GM12878 (cell line): ENCODE results near the gene USP9X.

Experiments
- BCLAF1 ChIP-seq: fragments of 450-650 bp; IDR thresholded peaks from 2 replicates; pipeline ENCODE4 v1.6.1; 2017; ENCODE audit warnings: antibody characterized with exemption, mild to moderate bottlenecking, moderate library complexity
- BRCA1 ChIP-seq: IDR thresholded peaks from 2 replicates; pipeline ENCODE4 v1.6.1; 2011; ENCODE audit warnings: low read depth, low read length, improper control_type of control experiment
- CTCF ChIP-seq, 3 experiments: IDR thresholded peaks in 2 of 3; conservative IDR thresholded peaks in 1 of 3; 2 replicates each; pipeline ENCODE4 v1.5.1; 2011; ENCODE audit warnings: low read depth in 3 of 3, low read length in 3 of 3, mild to moderate bottlenecking in 3 of 3, control low read depth in 2 of 3, moderate library complexity in 2 of 3, inconsistent platforms in 1 of 3, mixed read lengths in 1 of 3; ENCODE audit not compliant: control insufficient read depth in 2 of 3, insufficient read depth in 1 of 3; ENCODE audit errors: extremely low read depth in 1 of 3
- CUX1 ChIP-seq: IDR thresholded peaks from 2 replicates; pipeline ENCODE4 v1.6.1; 2012; ENCODE audit warnings: improper control_type of control experiment, low read depth, low read length; ENCODE audit not compliant: insufficient replicate concordance
- KDM1A ChIP-seq: fragments of 200-600 bp; sonication (generic); IDR thresholded peaks from 2 replicates; pipeline ENCODE4 v1.6.1; 2016; ENCODE audit warnings: borderline replicate concordance
- MAX ChIP-seq: IDR thresholded peaks from 2 replicates; pipeline ENCODE4 v1.6.1; 2012; ENCODE audit warnings: low read depth, low read length, improper control_type of control experiment
- NFYB ChIP-seq: IDR thresholded peaks from 2 replicates; pipeline ENCODE4 v1.6.1; 2011; ENCODE audit warnings: low read depth, mild to moderate bottlenecking, low read length, improper control_type of control experiment, moderate library complexity; ENCODE audit not compliant: insufficient read depth
- POLR2AphosphoS5 ChIP-seq: IDR thresholded peaks from 2 replicates; pipeline ENCODE4 v1.6.1; 2011; ENCODE audit warnings: mild to moderate bottlenecking, low read length, inconsistent platforms
- RCOR1 ChIP-seq: conservative IDR thresholded peaks from 2 replicates; pipeline ENCODE4 v1.6.1; 2012; ENCODE audit warnings: low read depth, low read length, improper control_type of control experiment
- TAF1 ChIP-seq: IDR thresholded peaks from 2 replicates; pipeline ENCODE4 v1.6.1; 2011; ENCODE audit warnings: mild to moderate bottlenecking, low read depth, low read length, borderline replicate concordance
- ZZZ3 ChIP-seq: IDR thresholded peaks from 2 replicates; pipeline ENCODE4 v1.6.1; 2011; ENCODE audit warnings: low read depth; ENCODE audit not compliant: control insufficient read depth, insufficient read length

GRCh38 chrX:41127477-41128192, 42.4 kb downstream of the USP9X start:
- TF ChIP-seq CTCF (IDR thresholded peaks at IDR 0.05 in 2 of 3, conservative IDR thresholded peaks at IDR 0.05 in 1 of 3; ENCODE audit: control insufficient read depth in 2 of 3, extremely low read depth in 1 of 3, insufficient read depth in 1 of 3, low read depth in 3 of 3, low read length in 3 of 3): no peak
- TF ChIP-seq KDM1A: no peak
- no peak for TF ChIP-seq BCLAF1
- TF ChIP-seq MAX: no peak
- TF ChIP-seq NFYB: no peak
- TF ChIP-seq TAF1: no peak
- TF ChIP-seq RCOR1: no peak
- no peak for TF ChIP-seq BRCA1
- no peak for TF ChIP-seq ZZZ3
- no peak for TF ChIP-seq CUX1
- no peak for TF ChIP-seq POLR2AphosphoS5
